HEK293 (cell line): ENCODE measurements around the gene ANGEL2.

ENCODE experiments used
- CTCF ChIP-seq: fragments of 450-650 bp; formaldehyde crosslinking; IDR thresholded peaks from 2 replicates; pipeline ENCODE4 v1.5.1; 2016; ENCODE audit warnings: missing biosample characterization, missing genetic modification characterization
- REST ChIP-seq: fragments of 450-650 bp; formaldehyde crosslinking; IDR thresholded peaks from 2 replicates; pipeline ENCODE4 v1.5.1; 2016; ENCODE audit warnings: missing biosample characterization, missing genetic modification characterization
- ZNF274 ChIP-seq, 2 experiments: fragments of 200-500 bp in 1 of 2; fragments of 450-650 bp in 1 of 2; sonication (Bioruptor generic) in 1 of 2; formaldehyde crosslinking in 1 of 2; IDR thresholded peaks; 2 replicates each; pipeline versions ENCODE4 v1.5.1 to v1.6.1; 2014 to 2016; ENCODE audit warnings: borderline replicate concordance in 1 of 2, inconsistent platforms in 1 of 2, low read length in 1 of 2, missing biosample characterization in 1 of 2, missing genetic modification characterization in 1 of 2
- ZNF354C ChIP-seq: fragments of 450-650 bp; formaldehyde crosslinking; IDR thresholded peaks from 2 replicates; pipeline ENCODE4 v1.5.1; 2016; ENCODE audit warnings: missing biosample characterization, missing genetic modification characterization, low read depth, borderline replicate concordance
- ZNF398 ChIP-seq: fragments of 450-650 bp; formaldehyde crosslinking; IDR thresholded peaks from 2 replicates; pipeline ENCODE4 v1.5.1; 2017; ENCODE audit warnings: missing biosample characterization, missing genetic modification characterization

- TF ChIP-seq CTCF (tag by site-specific recombination), result no peak
- no peak for TF ChIP-seq ZNF354C (tag by site-specific recombination)
- no peak for TF ChIP-seq ZNF274 (IDR thresholded peaks at IDR 0.05; ENCODE audit: low read length)
- no peak for TF ChIP-seq ZNF274 (tag by site-specific recombination; IDR thresholded peaks at IDR 0.05; ENCODE audit: borderline replicate concordance)
- no peak for TF ChIP-seq REST
- TF ChIP-seq ZNF398 (tag by site-specific recombination), result no peak
Observed at GRCh38 chr1:212974711-212975110, 41.0 kb downstream of the ANGEL2 start.
